Mucosa of rectum (tissue), 2 donors: Measurements from ENCODE around the gene CHP2.
A peak's percentile ranks its signal among the peaks of the same experiment; 100 is the strongest.

Experiments used
- H3K27ac ChIP-seq, 2 donors: one replicate each; pipeline ENCODE4 v1.7.0; 2013; ENCODE audit warnings: inconsistent platforms in 2 of 2, low read depth in 2 of 2, low read length in 2 of 2
- H3K27me3 ChIP-seq, 2 donors: one replicate each; pipeline ENCODE4 v1.7.0; 2013; ENCODE audit warnings: low read length in 2 of 2; ENCODE audit not compliant: control insufficient read depth in 2 of 2, insufficient read depth in 2 of 2
- H3K36me3 ChIP-seq, 2 donors: one replicate each; pipeline ENCODE4 v1.7.0; 2013; ENCODE audit warnings: low read length in 2 of 2; ENCODE audit not compliant: control insufficient read depth in 2 of 2, insufficient read depth in 2 of 2
- H3K4me1 ChIP-seq, 2 donors: one replicate each; pipeline ENCODE4 v1.7.0; 2013; ENCODE audit warnings: low read length in 2 of 2, mild to moderate bottlenecking in 1 of 2; ENCODE audit not compliant: control insufficient read depth in 2 of 2, insufficient read depth in 2 of 2
- H3K4me3 ChIP-seq, 2 donors: one replicate each; pipeline ENCODE4 v1.7.0; 2013; ENCODE audit warnings: low read length in 2 of 2
- H3K9ac ChIP-seq, 2 donors: one replicate each; pipeline ENCODE4 v1.7.0; 2013; ENCODE audit warnings: low read length in 2 of 2, low read depth in 1 of 2, mild to moderate bottlenecking in 1 of 2
- H3K9me3 ChIP-seq, 2 donors: one replicate each; pipeline ENCODE4 v1.7.0; 2013; ENCODE audit warnings: low read length in 2 of 2; ENCODE audit not compliant: control insufficient read depth in 2 of 2
- donor health status: healthy.
- donor health status: Normal muscosa, but diverticular disease.

The CHP2 gene

GRCh38 chr16:23768581-23768980, 13.8 kb downstream of the CHP2 start:
- H3K36me3 ChIP-seq = no peaks in the 10 kb centered on the region
- no peak overlapping the region for H3K4me3 ChIP-seq
- no peaks in the 10 kb centered on the region for H3K27me3 ChIP-seq
- H3K9ac ChIP-seq = no peak overlapping the region
- H3K4me1 ChIP-seq = peaks cover 5 to 23% of the 10 kb centered on the region in 2 donors
- H3K27ac ChIP-seq = no peak overlapping the region
- H3K9me3 ChIP-seq = no peaks in the 10 kb centered on the region

GRCh38 chr16:23771027-23771426, 16.2 kb downstream of the CHP2 start:
- Histone ChIP-seq H3K27me3 (no peaks in the 10 kb centered on the region), H3K27ac (no peak overlapping the region), H3K36me3 (no peaks in the 10 kb centered on the region), H3K9ac (no peak overlapping the region), H3K9me3 (no peaks in the 10 kb centered on the region), H3K4me3 (no peak overlapping the region), H3K4me1 (peaks cover 0 to 11% of the 10 kb centered on the region in 2 donors)

GRCh38 chr16:23771642-23772041, 16.8 kb downstream of the CHP2 start:
- no peak overlapping the region for H3K9ac ChIP-seq
- H3K27me3 ChIP-seq = no peaks in the 10 kb centered on the region
- no peaks in the 10 kb centered on the region for H3K9me3 ChIP-seq
- no peaks in the 10 kb centered on the region for H3K36me3 ChIP-seq
- no peak overlapping the region for H3K27ac ChIP-seq
- H3K4me3 ChIP-seq = no peak overlapping the region
- H3K4me1 ChIP-seq = peaks cover 0 to 5% of the 10 kb centered on the region in 2 donors

GRCh38 chr16:23773339-23773738, 18.5 kb downstream of the CHP2 start:
- Histone ChIP-seq H3K9me3 (no peaks in the 10 kb centered on the region), H3K27me3 (no peaks in the 10 kb centered on the region), H3K4me1 (peaks cover 0 to 5% of the 10 kb centered on the region in 2 donors), H3K4me3 (no peak overlapping the region), H3K27ac (no peak overlapping the region), H3K9ac (no peak overlapping the region), H3K36me3 (no peaks in the 10 kb centered on the region)

- peaks cover 0 to 10% of the 10 kb centered on the region in 2 donors for H3K4me1 ChIP-seq
- no peaks in the 10 kb centered on the region for H3K9me3 ChIP-seq
- no peaks in the 10 kb centered on the region for H3K27me3 ChIP-seq
- H3K36me3 ChIP-seq = no peaks in the 10 kb centered on the region
- no peak overlapping the region for H3K9ac ChIP-seq
- H3K4me3 ChIP-seq = no peak overlapping the region
- no peak overlapping the region for H3K27ac ChIP-seq
Measured at GRCh38 chr16:23781176-23781575, 26.4 kb downstream of the CHP2 start.

- Histone ChIP-seq H3K4me3 (no peak overlapping the region), H3K4me1 (peaks cover 0 to 5% of the 10 kb centered on the region in 2 donors), H3K9ac (no peak overlapping the region), H3K9me3 (no peaks in the 10 kb centered on the region), H3K27ac (no peak overlapping the region), H3K36me3 (no peaks in the 10 kb centered on the region), H3K27me3 (no peaks in the 10 kb centered on the region)
Measured at GRCh38 chr16:23784811-23785447, 30.1 kb downstream of the CHP2 start.

GRCh38 chr16:23785842-23786241, 31.0 kb downstream of the CHP2 start:
- Histone ChIP-seq H3K9me3 (no peaks in the 10 kb centered on the region), H3K4me1 (peaks cover 0 to under 1% of the 10 kb centered on the region in 2 donors), H3K27ac (no peak overlapping the region), H3K9ac (no peak overlapping the region), H3K4me3 (no peak overlapping the region), H3K36me3 (no peaks in the 10 kb centered on the region), H3K27me3 (no peaks in the 10 kb centered on the region)

GRCh38 chr16:23786964-23787561, 32.2 kb downstream of the CHP2 start:
- Histone ChIP-seq H3K9ac (no peak overlapping the region), H3K9me3 (no peaks in the 10 kb centered on the region), H3K27me3 (no peaks in the 10 kb centered on the region), H3K4me3 (no peak overlapping the region), H3K4me1 (no peaks in the 10 kb centered on the region), H3K27ac (no peak overlapping the region), H3K36me3 (no peaks in the 10 kb centered on the region)

GRCh38 chr16:23788685-23789084, 33.9 kb downstream of the CHP2 start:
- no peak overlapping the region for H3K4me3 ChIP-seq
- H3K27ac ChIP-seq = no peak overlapping the region
- H3K9me3 ChIP-seq = no peaks in the 10 kb centered on the region
- no peaks in the 10 kb centered on the region for H3K27me3 ChIP-seq
- H3K9ac ChIP-seq = no peak overlapping the region
- H3K36me3 ChIP-seq = no peaks in the 10 kb centered on the region
- H3K4me1 ChIP-seq = no peaks in the 10 kb centered on the region

GRCh38 chr16:23795378-23795777, 40.6 kb downstream of the CHP2 start:
- H3K4me3 ChIP-seq = no peak overlapping the region
- peak overlapping the region; percentile 26 to 57 for H3K27ac ChIP-seq
- no peaks in the 10 kb centered on the region for H3K9me3 ChIP-seq
- no peaks in the 10 kb centered on the region for H3K27me3 ChIP-seq
- peaks cover 3% of the 10 kb centered on the region in 2 donors for H3K4me1 ChIP-seq
- H3K9ac ChIP-seq = no peak overlapping the region
- no peaks in the 10 kb centered on the region for H3K36me3 ChIP-seq
